ENCODE results near the gene RNF26. TPM values are rescaled to one million over a fixed set of nuclear protein-coding genes. Genes with fewer than 3 reads are reported as not detected.

The RNF26 gene
- total RNA-seq, 1 donor from 2014 or later, result 14.0 TPM

- Histone ChIP-seq H3K4me1 (peaks cover 82% of the 10 kb centered on the region), H3K36me3 (peaks cover 5% of the 10 kb centered on the region), H3K27ac (replicated peaks) (peak overlapping the region; percentile 39), H3K9me3 (replicated peaks) (no peaks in the 10 kb centered on the region), H3K27me3 (ENCODE audit: low read depth) (no peaks in the 10 kb centered on the region), H3K4me3 (peak overlapping the region; percentile 77)
- no peak for DNase-seq
- intact Hi-C loops (cut with micrococcal nuclease), result no loop called here
- TF ChIP-seq, protein P1, sequence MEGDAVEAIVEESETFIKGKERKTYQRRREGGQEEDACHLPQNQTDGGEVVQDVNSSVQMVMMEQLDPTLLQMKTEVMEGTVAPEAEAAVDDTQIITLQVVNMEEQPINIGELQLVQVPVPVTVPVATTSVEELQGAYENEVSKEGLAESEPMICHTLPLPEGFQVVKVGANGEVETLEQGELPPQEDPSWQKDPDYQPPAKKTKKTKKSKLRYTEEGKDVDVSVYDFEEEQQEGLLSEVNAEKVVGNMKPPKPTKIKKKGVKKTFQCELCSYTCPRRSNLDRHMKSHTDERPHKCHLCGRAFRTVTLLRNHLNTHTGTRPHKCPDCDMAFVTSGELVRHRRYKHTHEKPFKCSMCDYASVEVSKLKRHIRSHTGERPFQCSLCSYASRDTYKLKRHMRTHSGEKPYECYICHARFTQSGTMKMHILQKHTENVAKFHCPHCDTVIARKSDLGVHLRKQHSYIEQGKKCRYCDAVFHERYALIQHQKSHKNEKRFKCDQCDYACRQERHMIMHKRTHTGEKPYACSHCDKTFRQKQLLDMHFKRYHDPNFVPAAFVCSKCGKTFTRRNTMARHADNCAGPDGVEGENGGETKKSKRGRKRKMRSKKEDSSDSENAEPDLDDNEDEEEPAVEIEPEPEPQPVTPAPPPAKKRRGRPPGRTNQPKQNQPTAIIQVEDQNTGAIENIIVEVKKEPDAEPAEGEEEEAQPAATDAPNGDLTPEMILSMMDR (IDR thresholded peaks at IDR 0.05; ENCODE audit: borderline replicate concordance), result no peak
Observed at GRCh38 chr11:119337581-119338317, 3.4 kb downstream of the RNF26 start.

GRCh38 chr11:119338318-119338890, 4.1 kb downstream of the RNF26 start:
- Histone ChIP-seq H3K4me3 (peak overlapping the region; percentile 77), H3K27me3 (ENCODE audit: low read depth) (no peaks in the 10 kb centered on the region), H3K36me3 (peaks cover 5% of the 10 kb centered on the region), H3K27ac (replicated peaks) (peak overlapping the region; percentile 95), H3K4me1 (peaks cover 82% of the 10 kb centered on the region), H3K9me3 (replicated peaks) (no peaks in the 10 kb centered on the region)
- DNase-seq, result peak; percentile 65
- TF ChIP-seq, protein P1 (IDR thresholded peaks at IDR 0.05; ENCODE audit: borderline replicate concordance), result peak; percentile 82
- intact Hi-C loops (cut with micrococcal nuclease), result no loop called here

GRCh38 chr11:119338965-119339588, 4.8 kb downstream of the RNF26 start:
- Histone ChIP-seq H3K4me3 (peak overlapping the region; percentile 77), H3K4me1 (peaks cover 77% of the 10 kb centered on the region), H3K27ac (replicated peaks) (peak overlapping the region; percentile 95), H3K9me3 (replicated peaks) (no peaks in the 10 kb centered on the region), H3K27me3 (ENCODE audit: low read depth) (no peaks in the 10 kb centered on the region), H3K36me3 (peaks cover 5% of the 10 kb centered on the region)
- TF ChIP-seq, protein P1 (IDR thresholded peaks at IDR 0.05; ENCODE audit: borderline replicate concordance), result no peak
- intact Hi-C loops (cut with micrococcal nuclease), result no loop called here
- DNase-seq, result no peak

DNA sequence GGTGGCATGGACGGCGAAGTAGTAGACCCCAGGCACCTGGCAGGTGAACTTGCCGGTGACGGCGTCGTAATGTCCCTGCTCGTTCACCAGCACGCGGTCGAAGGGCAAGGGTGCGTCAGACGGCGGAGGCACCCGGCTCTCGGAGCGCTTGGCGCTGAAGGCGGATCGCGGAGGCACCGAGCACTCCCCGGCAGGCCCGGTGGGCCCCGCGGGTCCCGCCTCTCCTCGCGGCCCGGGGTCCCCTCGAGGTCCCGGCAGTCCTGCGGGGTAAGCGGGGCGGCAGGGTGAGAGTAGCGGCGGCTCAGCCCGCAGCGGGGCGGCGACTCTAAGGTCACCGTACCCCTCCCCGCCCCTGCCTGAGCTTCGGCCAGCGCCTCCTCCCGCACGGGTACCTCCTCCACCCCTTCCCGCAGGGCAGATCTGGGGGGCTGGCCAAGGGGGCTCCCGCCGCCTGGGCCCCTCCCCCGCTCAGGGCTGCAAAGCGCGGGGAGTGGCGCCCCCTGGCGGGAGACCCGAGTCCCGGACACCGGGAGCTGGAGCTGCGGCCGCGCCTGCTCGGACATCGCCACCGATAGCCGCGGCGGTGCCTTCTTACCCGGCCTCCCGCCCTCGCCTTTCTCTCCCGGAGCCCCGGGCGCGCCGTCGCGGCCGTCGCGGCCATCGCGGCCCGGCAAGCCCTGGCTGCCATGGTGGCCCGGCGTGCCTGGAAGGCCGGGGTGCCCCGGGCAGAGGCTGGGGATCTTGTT, 5.4 kb downstream of the RNF26 start:
- H3K27me3 ChIP-seq (ENCODE audit: low read depth), result no peaks in the 10 kb centered on the region
- TF ChIP-seq, protein P1 (IDR thresholded peaks at IDR 0.05; ENCODE audit: borderline replicate concordance), result peak; percentile 96
- peak overlapping the region; percentile 77 for H3K4me3 ChIP-seq
- intact Hi-C loops (cut with micrococcal nuclease), result no loop called here
- peak overlapping the region; percentile 95 for H3K27ac ChIP-seq (replicated peaks)
- H3K4me1 ChIP-seq, result peaks cover 76% of the 10 kb centered on the region
- no peaks in the 10 kb centered on the region for H3K9me3 ChIP-seq (replicated peaks)
- H3K36me3 ChIP-seq, result peaks cover 5% of the 10 kb centered on the region
- DNase-seq, result peak; percentile 81
